ENCODE results near the gene IL1RAPL2.

The IL1RAPL2 gene

GRCh38 chrX:105752338-105752956 lies 1186.4 kb downstream of the IL1RAPL2 start:
- CTCF ChIA-PET: interaction anchor here (0.6 kb wide), 1 partner anchor 14 kb away, joined by 4 read pairs; no protein-coding TSS in a partner anchor
- no peak overlapping the region for H3K4me3 ChIP-seq (ENCODE audit: low read depth, low read length)
- POLR2A ChIA-PET: no interaction called here
- no peaks in the 10 kb centered on the region for H3K9me3 ChIP-seq (ENCODE audit: control insufficient read depth, insufficient read depth, low read depth, low read length)
- H3K36me3 ChIP-seq (ENCODE audit: control insufficient read depth in 2 of 2, insufficient read depth in 1 of 2, low read length in 2 of 2): no peaks in the 10 kb centered on the region
- TF ChIP-seq SCRT2 (tag by site-specific recombination; IDR thresholded peaks at IDR 0.05) (no peak), PATZ1 (tag by site-specific recombination; IDR thresholded peaks at IDR 0.05) (no peak), ZNF121 (tag by site-specific recombination; IDR thresholded peaks at IDR 0.05) (no peak), ZNF391 (tag by site-specific recombination; IDR thresholded peaks at IDR 0.05; ENCODE audit: borderline replicate concordance, low read depth) (no peak), ZNF26 (tag by site-specific recombination; IDR thresholded peaks at IDR 0.05) (no peak)
- no peaks in the 10 kb centered on the region for H3K4me1 ChIP-seq (ENCODE audit: control insufficient read depth, insufficient read depth, low read length)
- H3K27ac ChIP-seq (ENCODE audit: extremely low read depth, low read depth, low read length): no peak overlapping the region

GRCh38 chrX:105753411-105753810 lies 1187.4 kb downstream of the IL1RAPL2 start:
- Histone ChIP-seq H3K4me1 (ENCODE audit: control insufficient read depth, insufficient read depth, low read length) (no peaks in the 10 kb centered on the region), H3K36me3 (ENCODE audit: control insufficient read depth in 2 of 2, insufficient read depth in 1 of 2, low read length in 2 of 2) (no peaks in the 10 kb centered on the region), H3K27ac (ENCODE audit: extremely low read depth, low read depth, low read length) (no peak overlapping the region), H3K9me3 (ENCODE audit: control insufficient read depth, insufficient read depth, low read depth, low read length) (no peaks in the 10 kb centered on the region), H3K4me3 (ENCODE audit: low read depth, low read length) (no peak overlapping the region)
- ChIA-PET CTCF (no interaction called here), POLR2A (no interaction called here)
- TF ChIP-seq ZNF37A (tag by site-specific recombination; IDR thresholded peaks at IDR 0.05) (no peak), KLF10 (tag by site-specific recombination; IDR thresholded peaks at IDR 0.05) (no peak), ZNF830 (tag by site-specific recombination; IDR thresholded peaks at IDR 0.05; ENCODE audit: low read depth) (no peak), ZNF514 (tag by site-specific recombination; IDR thresholded peaks at IDR 0.05) (no peak), OVOL3 (tag by site-specific recombination; IDR thresholded peaks at IDR 0.05) (no peak), GLIS1 (tag by site-specific recombination; IDR thresholded peaks at IDR 0.05) (no peak), ZBTB11 (tag by site-specific recombination; conservative IDR thresholded peaks at IDR 0.05; ENCODE audit: low read depth) (no peak), ZNF223 (tag by site-specific recombination; IDR thresholded peaks at IDR 0.05) (no peak), ZNF302 (tag by site-specific recombination; IDR thresholded peaks at IDR 0.05; ENCODE audit: low read depth) (no peak), ZNF211 (tag by site-specific recombination; IDR thresholded peaks at IDR 0.05; ENCODE audit: low read depth) (no peak), ZBTB17 (tag by site-specific recombination; IDR thresholded peaks at IDR 0.05) (no peak), ZNF426 (tag by site-specific recombination; IDR thresholded peaks at IDR 0.05) (no peak), ZBTB20 (tag by site-specific recombination; IDR thresholded peaks at IDR 0.05) (no peak), ZNF629 (tag by site-specific recombination; IDR thresholded peaks at IDR 0.05) (no peak), ZXDB (tag by site-specific recombination; IDR thresholded peaks at IDR 0.05) (no peak), ZNF645 (tag by site-specific recombination; IDR thresholded peaks at IDR 0.05) (no peak)

Measured in HEK293 (cell line).